Progenitor cell of endocrine pancreas (in vitro differentiated cells): ENCODE data around the gene FAM135A. TPM values are rescaled to one million over a fixed set of nuclear protein-coding genes. Genes with fewer than 3 reads are reported as not detected.

Experiments used
- DNase-seq: peaks from one replicate; pipeline ENCODE4 v3.0.0; 2021; ENCODE audit warnings: low spot score; ENCODE audit not compliant: unreplicated experiment
- H3K27ac Mint-ChIP-seq: 2 replicates; pipeline ENCODE4 v1.8.0; 2021; ENCODE audit warnings: mild to moderate bottlenecking, moderate library complexity, mixed read lengths
- H3K27me3 Mint-ChIP-seq: 2 replicates; pipeline ENCODE4 v1.8.0; 2021; ENCODE audit warnings: mixed read lengths
- H3K36me3 Mint-ChIP-seq: 2 replicates; pipeline ENCODE4 v1.8.0; 2022; ENCODE audit warnings: mixed read lengths; ENCODE audit not compliant: insufficient read depth
- H3K4me1 Mint-ChIP-seq: 2 replicates; pipeline ENCODE4 v1.8.0; 2021; ENCODE audit warnings: low read depth, mixed read lengths
- H3K4me3 Mint-ChIP-seq: 2 replicates; pipeline ENCODE4 v1.8.0; 2021; ENCODE audit warnings: low read depth, mild to moderate bottlenecking, moderate library complexity, mixed read lengths
- H3K9me3 Mint-ChIP-seq: 2 replicates; pipeline ENCODE4 v1.8.0; 2021; ENCODE audit warnings: low read depth, mixed read lengths
- CTCF ChIP-seq: fragments of 200-600 bp; sonication (generic); IDR thresholded peaks from one replicate; pipeline ENCODE4 v1.5.0; 2021; ENCODE audit warnings: antibody characterized with exemption, mild to moderate bottlenecking; ENCODE audit not compliant: unreplicated experiment
- long read RNA-seq: library from polyadenylated mRNA; unstranded; transcript quantifications from one replicate; pipeline ENCODE4 v2.0.0, GENCODE V29; 2020
- total RNA-seq: library from RNA; stranded (reverse); gene quantifications from 2 replicates; pipeline ENCODE4 v1.2.1, GENCODE V29; 2021

The FAM135A gene
- total RNA-seq: 31.9 and 34.4 TPM in 2 replicates
- long read RNA-seq, partial matches to known transcripts: 30 of 69 reads
- long read RNA-seq, other reads (novel, unspliced or antisense): 39 of 69 reads

- H3K9me3 Mint-ChIP-seq: no peaks in the 10 kb centered on the region
- peaks cover 3% of the 10 kb centered on the region for H3K36me3 Mint-ChIP-seq
- H3K4me3 Mint-ChIP-seq: peak within 1 kb of the TSS; percentile 82
- TF ChIP-seq CTCF: no peak
- DNase-seq: peak; percentile 99
- H3K4me1 Mint-ChIP-seq: peaks cover 12% of the 10 kb centered on the region
- H3K27ac Mint-ChIP-seq: peak within 1 kb of the TSS; percentile 96
- H3K27me3 Mint-ChIP-seq: peaks cover 6% of the 10 kb centered on the region
These were observed at the start of gene FAM135A for GRCh38 chr6:70413114-70413991. FAM135A (plus strand) TSS chr6:70413508; CDS start chr6:70428343, 14,835 bp downstream.

- H3K27me3 Mint-ChIP-seq: peaks cover 7% of the 10 kb centered on the region
- no peak for DNase-seq
These were observed 49.4 kb upstream of the FAM135A start for GRCh38 chr6:70363741-70364493.

GRCh38 chr6:70369332-70369950, 43.9 kb upstream of the FAM135A start:
- peaks cover 5% of the 10 kb centered on the region for H3K27me3 Mint-ChIP-seq
- H3K9me3 Mint-ChIP-seq: no peaks in the 10 kb centered on the region
- H3K36me3 Mint-ChIP-seq: no peaks in the 10 kb centered on the region

More at GRCh38 chr6:70363741-70364493, 49.4 kb upstream of the FAM135A start:
- H3K9me3 Mint-ChIP-seq: no peaks in the 10 kb centered on the region
- H3K4me1 Mint-ChIP-seq: peaks cover 4% of the 10 kb centered on the region
- no peak overlapping the region for H3K4me3 Mint-ChIP-seq
- no peak overlapping the region for H3K27ac Mint-ChIP-seq
- H3K36me3 Mint-ChIP-seq: no peaks in the 10 kb centered on the region
- TF ChIP-seq CTCF: no peak

GRCh38 chr6:70370496-70370895, 42.8 kb upstream of the FAM135A start:
- DNase-seq: no peak
- H3K4me3 Mint-ChIP-seq: no peak overlapping the region
- no peak overlapping the region for H3K27ac Mint-ChIP-seq
- peaks cover 4% of the 10 kb centered on the region for H3K4me1 Mint-ChIP-seq
- no peak for TF ChIP-seq CTCF
- no peaks in the 10 kb centered on the region for H3K9me3 Mint-ChIP-seq
- no peaks in the 10 kb centered on the region for H3K27me3 Mint-ChIP-seq
- no peaks in the 10 kb centered on the region for H3K36me3 Mint-ChIP-seq

More at GRCh38 chr6:70369332-70369950, 43.9 kb upstream of the FAM135A start:
- Mint-ChIP-seq H3K4me1 (peaks cover 4% of the 10 kb centered on the region), H3K27ac (no peak overlapping the region), H3K4me3 (no peak overlapping the region)
- peak; percentile 39 for DNase-seq
- peak; percentile 90 for TF ChIP-seq CTCF
